ENCODE data around the gene UTY. TPM values are rescaled to one million over a fixed set of nuclear protein-coding genes. Genes with fewer than 3 reads are reported as not detected.

The UTY gene
- total RNA-seq, 1 experiment from 2014 or later: not detected

DNA sequence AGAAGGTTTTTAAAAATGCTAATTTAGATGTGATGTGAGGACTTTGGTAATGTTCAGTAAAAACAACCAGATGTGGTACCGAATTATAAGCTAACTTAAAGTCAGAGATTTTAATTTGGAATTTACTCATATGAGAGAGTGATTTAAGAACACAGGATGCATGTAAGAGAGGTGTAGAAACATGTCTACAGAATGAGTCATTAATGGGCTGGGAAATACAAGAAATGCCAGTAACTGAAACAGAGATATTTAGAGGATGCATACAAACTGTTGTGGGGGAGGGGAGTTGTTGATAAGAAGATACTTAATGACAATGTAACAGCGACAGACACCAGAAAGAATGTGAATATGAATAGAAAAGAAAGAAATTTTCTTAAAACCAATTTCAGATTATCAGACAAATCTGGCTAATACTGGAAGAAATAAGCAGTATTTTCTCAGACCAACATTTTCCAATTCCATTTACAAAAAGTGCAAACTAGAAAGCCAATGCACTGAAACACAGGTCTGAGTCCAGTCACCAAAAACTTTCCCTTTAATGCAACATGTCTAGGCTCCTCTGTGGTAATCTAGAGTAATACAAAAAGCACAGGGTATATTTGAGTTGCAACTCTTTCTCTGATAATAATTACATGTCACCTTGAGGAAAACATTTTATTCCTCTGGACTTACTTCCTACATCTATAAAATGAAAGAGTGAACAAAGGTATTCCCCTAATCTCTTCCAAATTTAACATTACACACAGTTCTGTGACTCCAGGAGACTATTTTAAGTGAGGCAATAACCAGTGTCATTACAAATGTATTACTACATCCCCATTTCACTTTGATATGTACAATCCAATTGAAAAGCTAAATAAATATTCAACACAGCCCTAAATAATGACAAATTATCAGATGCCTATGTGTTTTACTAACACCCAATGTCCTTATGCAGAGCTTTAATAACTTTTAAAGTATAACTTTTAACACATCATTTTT, 117.9 kb downstream of the UTY start:
- DNase-seq (no peak), ATAC-seq (no peak)
- intact Hi-C loops (cut with micrococcal nuclease): no loop called here
- ChIA-PET POLR2A (ENCODE audit: unreplicated experiment) (no interaction called here), CTCF (no interaction called here)
- no peak overlapping the region for H3K4me2 ChIP-seq (ENCODE audit: low read length)
- no peaks in the 10 kb centered on the region for H3K4me1 ChIP-seq (ENCODE audit: insufficient read depth, low read length)
- TF ChIP-seq EZH2phosphoT487 (IDR thresholded peaks at IDR 0.05; ENCODE audit: borderline replicate concordance, low read length) (no peak), EZH2 (IDR thresholded peaks at IDR 0.05; ENCODE audit: low read length, unreplicated experiment) (no peak)
- TF ChIP-seq, protein P1, sequence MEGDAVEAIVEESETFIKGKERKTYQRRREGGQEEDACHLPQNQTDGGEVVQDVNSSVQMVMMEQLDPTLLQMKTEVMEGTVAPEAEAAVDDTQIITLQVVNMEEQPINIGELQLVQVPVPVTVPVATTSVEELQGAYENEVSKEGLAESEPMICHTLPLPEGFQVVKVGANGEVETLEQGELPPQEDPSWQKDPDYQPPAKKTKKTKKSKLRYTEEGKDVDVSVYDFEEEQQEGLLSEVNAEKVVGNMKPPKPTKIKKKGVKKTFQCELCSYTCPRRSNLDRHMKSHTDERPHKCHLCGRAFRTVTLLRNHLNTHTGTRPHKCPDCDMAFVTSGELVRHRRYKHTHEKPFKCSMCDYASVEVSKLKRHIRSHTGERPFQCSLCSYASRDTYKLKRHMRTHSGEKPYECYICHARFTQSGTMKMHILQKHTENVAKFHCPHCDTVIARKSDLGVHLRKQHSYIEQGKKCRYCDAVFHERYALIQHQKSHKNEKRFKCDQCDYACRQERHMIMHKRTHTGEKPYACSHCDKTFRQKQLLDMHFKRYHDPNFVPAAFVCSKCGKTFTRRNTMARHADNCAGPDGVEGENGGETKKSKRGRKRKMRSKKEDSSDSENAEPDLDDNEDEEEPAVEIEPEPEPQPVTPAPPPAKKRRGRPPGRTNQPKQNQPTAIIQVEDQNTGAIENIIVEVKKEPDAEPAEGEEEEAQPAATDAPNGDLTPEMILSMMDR (conservative IDR thresholded peaks at IDR 0.05; ENCODE audit: low read depth, low read length): no peak
- no TSS peak for BruUV-seq (replicated peaks)
- H3K36me3 ChIP-seq (ENCODE audit: low read depth, low read length): no peaks in the 10 kb centered on the region
- H2AFZ ChIP-seq (ENCODE audit: low read length): no peak overlapping the region
- H3K9ac ChIP-seq (ENCODE audit: low read length): no peak overlapping the region
- H3K9me2 ChIP-seq (replicated peaks; ENCODE audit: low read length): no peaks in the 10 kb centered on the region
- no peaks in the 10 kb centered on the region for H4K20me1 ChIP-seq (ENCODE audit: low read length)
- H3K9me3 ChIP-seq (ENCODE audit: low read length): no peaks in the 10 kb centered on the region
- no peaks in the 10 kb centered on the region for H3K79me2 ChIP-seq (ENCODE audit: low read length)
- no peaks in the 10 kb centered on the region for H3K27me3 ChIP-seq (ENCODE audit: low read length)
- H3K4me3 ChIP-seq (ENCODE audit: low read length): no peak overlapping the region
- H3F3A ChIP-seq (ENCODE audit: low read length, unreplicated experiment): no peaks in the 10 kb centered on the region
- no peak overlapping the region for H3K27ac ChIP-seq (ENCODE audit: low read length)

DNA sequence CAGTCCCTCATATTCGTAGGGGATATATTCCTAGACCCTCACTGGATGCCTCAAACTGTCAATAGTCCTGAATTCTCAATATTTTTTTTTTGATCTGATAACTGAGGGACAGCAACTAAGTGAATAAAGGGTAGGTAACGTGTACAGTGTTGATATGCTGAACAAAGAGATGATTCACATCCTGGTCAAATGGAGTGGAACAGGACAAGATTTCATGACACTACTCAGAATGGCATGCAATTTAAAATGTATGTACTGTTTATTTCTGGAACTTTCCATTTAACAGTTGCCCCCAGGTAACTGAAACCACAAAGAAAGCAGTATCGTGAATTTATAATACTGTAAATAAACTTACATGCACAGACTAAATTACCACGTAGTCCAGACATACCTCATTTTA, 128.4 kb downstream of the UTY start:
- Histone ChIP-seq H3K9me2 (replicated peaks; ENCODE audit: low read length) (no peaks in the 10 kb centered on the region), H3K4me3 (ENCODE audit: low read length) (no peak overlapping the region), H2AFZ (ENCODE audit: low read length) (no peak overlapping the region), H3K9me3 (ENCODE audit: low read length) (no peaks in the 10 kb centered on the region), H3K27me3 (ENCODE audit: low read length) (no peaks in the 10 kb centered on the region), H3F3A (ENCODE audit: low read length, unreplicated experiment) (no peaks in the 10 kb centered on the region), H4K20me1 (ENCODE audit: low read length) (no peaks in the 10 kb centered on the region), H3K4me1 (ENCODE audit: insufficient read depth, low read length) (no peaks in the 10 kb centered on the region), H3K79me2 (ENCODE audit: low read length) (no peaks in the 10 kb centered on the region), H3K4me2 (ENCODE audit: low read length) (no peak overlapping the region), H3K36me3 (ENCODE audit: low read depth, low read length) (no peaks in the 10 kb centered on the region), H3K9ac (ENCODE audit: low read length) (no peak overlapping the region), H3K27ac (ENCODE audit: low read length) (no peak overlapping the region)
- TF ChIP-seq, protein P1 (conservative IDR thresholded peaks at IDR 0.05; ENCODE audit: low read depth, low read length): no peak
- TF ChIP-seq EZH2phosphoT487 (IDR thresholded peaks at IDR 0.05; ENCODE audit: borderline replicate concordance, low read length) (no peak), EZH2 (IDR thresholded peaks at IDR 0.05; ENCODE audit: low read length, unreplicated experiment) (no peak)
- ATAC-seq (no peak), DNase-seq (no peak)
- ChIA-PET CTCF (no interaction called here), POLR2A (ENCODE audit: unreplicated experiment) (no interaction called here)
- intact Hi-C loops (cut with micrococcal nuclease): no loop called here
- BruUV-seq (replicated peaks): no TSS peak

DNA sequence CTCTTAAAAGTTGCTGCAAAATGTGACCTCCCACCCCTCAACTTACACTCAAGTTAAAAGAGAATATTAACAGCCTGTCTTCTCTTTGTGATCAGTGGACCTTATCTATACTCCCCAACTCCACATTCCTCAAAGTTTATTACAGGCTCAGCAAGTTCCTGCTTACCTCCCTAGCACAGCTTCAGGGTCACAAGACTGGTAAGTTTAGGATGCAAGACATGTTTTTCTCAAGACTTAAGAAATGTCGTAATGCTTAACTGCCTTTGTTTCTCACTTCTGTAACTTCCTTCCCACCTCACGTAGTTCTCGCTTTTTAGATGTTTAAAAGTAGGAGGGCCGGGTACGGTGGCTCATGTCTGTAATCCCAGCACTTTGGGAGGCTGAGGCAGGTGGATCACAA, 132.7 kb downstream of the UTY start:
- H3K4me1 ChIP-seq (ENCODE audit: insufficient read depth, low read length): no peaks in the 10 kb centered on the region
- H3K9ac ChIP-seq (ENCODE audit: low read length): no peak overlapping the region
- no peak for DNase-seq
- H3K79me2 ChIP-seq (ENCODE audit: low read length): no peaks in the 10 kb centered on the region
- no peaks in the 10 kb centered on the region for H3K9me3 ChIP-seq (ENCODE audit: low read length)
- H3K36me3 ChIP-seq (ENCODE audit: low read depth, low read length): no peaks in the 10 kb centered on the region
- H3K9me2 ChIP-seq (replicated peaks; ENCODE audit: low read length): no peaks in the 10 kb centered on the region
- no peaks in the 10 kb centered on the region for H3K27me3 ChIP-seq (ENCODE audit: low read length)
- TF ChIP-seq EZH2 (IDR thresholded peaks at IDR 0.05; ENCODE audit: low read length, unreplicated experiment): no peak
- TF ChIP-seq, protein P1 (conservative IDR thresholded peaks at IDR 0.05; ENCODE audit: low read depth, low read length): no peak
- TF ChIP-seq EZH2phosphoT487 (IDR thresholded peaks at IDR 0.05; ENCODE audit: borderline replicate concordance, low read length): no peak
- H3K4me3 ChIP-seq (ENCODE audit: low read length): no peak overlapping the region
- CTCF ChIA-PET: no interaction called here
- H3F3A ChIP-seq (ENCODE audit: low read length, unreplicated experiment): no peaks in the 10 kb centered on the region
- POLR2A ChIA-PET (ENCODE audit: unreplicated experiment): no interaction called here
- H3K27ac ChIP-seq (ENCODE audit: low read length): no peak overlapping the region
- no peak overlapping the region for H3K4me2 ChIP-seq (ENCODE audit: low read length)
- H2AFZ ChIP-seq (ENCODE audit: low read length): no peak overlapping the region
- no peaks in the 10 kb centered on the region for H4K20me1 ChIP-seq (ENCODE audit: low read length)
- ATAC-seq: no peak
- intact Hi-C loops (cut with micrococcal nuclease): no loop called here
- BruUV-seq (replicated peaks): no TSS peak

All from PC-3 (cell line).